ENCODE results near the gene AGFG2. TPM values are rescaled to one million over a fixed set of nuclear protein-coding genes. Genes with fewer than 3 reads are reported as not detected.

AGFG2 gene
- total RNA-seq, 1 experiment from 2014 or later, result 42.5 TPM

DNA sequence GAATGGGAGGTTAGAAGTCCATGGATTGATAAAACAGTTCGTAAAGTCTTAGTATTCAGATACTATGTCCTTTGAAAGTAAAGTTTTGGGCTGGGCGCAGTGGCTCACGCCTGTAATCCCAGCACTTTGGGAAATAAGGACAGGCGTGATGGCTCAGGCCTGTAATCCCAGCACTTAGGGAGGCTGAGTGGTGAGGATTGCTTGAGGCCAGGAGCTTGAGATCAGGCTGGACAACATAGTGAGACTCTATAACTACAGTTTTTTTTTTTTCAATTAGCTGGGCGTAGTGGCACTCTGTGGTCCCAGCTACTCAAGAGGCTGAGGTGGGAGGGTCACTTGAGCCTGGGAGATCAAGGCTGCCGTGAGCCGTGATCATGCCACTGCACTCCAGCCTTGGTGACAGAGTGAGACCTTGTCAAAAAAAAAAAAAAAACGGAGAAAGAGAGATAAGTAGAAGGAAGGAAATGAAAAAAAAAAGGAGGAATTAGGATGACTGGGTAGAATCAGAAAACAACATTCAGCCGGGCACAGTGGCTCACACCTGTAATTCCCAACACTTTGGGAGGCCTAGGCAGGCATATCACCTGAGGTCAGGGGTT lies 25.7 kb upstream of the AGFG2 start:
- Histone ChIP-seq H3K4me3 (ENCODE audit: low read depth in 2 of 2, low read length in 2 of 2) (no peak overlapping the region), H3K27ac (ENCODE audit: low read length) (no peak overlapping the region), H3K9me3 (ENCODE audit: control insufficient read depth, insufficient read depth, low read depth, low read length) (no peaks in the 10 kb centered on the region), H3K4me1 (ENCODE audit: control insufficient read depth, insufficient read depth, low read length) (no peaks in the 10 kb centered on the region), H3K36me3 (ENCODE audit: control insufficient read depth, insufficient read depth, low read length) (no peaks in the 10 kb centered on the region), H3K27me3 (ENCODE audit: control insufficient read depth, insufficient read depth, low read length) (no peaks in the 10 kb centered on the region)
- ATAC-seq (no peak), DNase-seq (ENCODE audit: low read depth, low spot score) (no peak)
- BruUV-seq (replicated peaks), result no TSS peak
- POLR2A ChIA-PET, result no interaction called here
- TF ChIP-seq REST (IDR thresholded peaks at IDR 0.05; ENCODE audit: insufficient read depth in 1 of 2, low read depth in 2 of 2, low read length in 1 of 2) (no peak), POLR2AphosphoS5 (IDR thresholded peaks at IDR 0.05; ENCODE audit: low read depth, low read length) (no peak), TCF7L2 (IDR thresholded peaks at IDR 0.05; ENCODE audit: low read depth, low read length) (no peak), SIN3A (IDR thresholded peaks at IDR 0.05; ENCODE audit: borderline replicate concordance, insufficient read depth, low read depth, low read length) (no peak)
- TF ChIP-seq, protein P1, sequence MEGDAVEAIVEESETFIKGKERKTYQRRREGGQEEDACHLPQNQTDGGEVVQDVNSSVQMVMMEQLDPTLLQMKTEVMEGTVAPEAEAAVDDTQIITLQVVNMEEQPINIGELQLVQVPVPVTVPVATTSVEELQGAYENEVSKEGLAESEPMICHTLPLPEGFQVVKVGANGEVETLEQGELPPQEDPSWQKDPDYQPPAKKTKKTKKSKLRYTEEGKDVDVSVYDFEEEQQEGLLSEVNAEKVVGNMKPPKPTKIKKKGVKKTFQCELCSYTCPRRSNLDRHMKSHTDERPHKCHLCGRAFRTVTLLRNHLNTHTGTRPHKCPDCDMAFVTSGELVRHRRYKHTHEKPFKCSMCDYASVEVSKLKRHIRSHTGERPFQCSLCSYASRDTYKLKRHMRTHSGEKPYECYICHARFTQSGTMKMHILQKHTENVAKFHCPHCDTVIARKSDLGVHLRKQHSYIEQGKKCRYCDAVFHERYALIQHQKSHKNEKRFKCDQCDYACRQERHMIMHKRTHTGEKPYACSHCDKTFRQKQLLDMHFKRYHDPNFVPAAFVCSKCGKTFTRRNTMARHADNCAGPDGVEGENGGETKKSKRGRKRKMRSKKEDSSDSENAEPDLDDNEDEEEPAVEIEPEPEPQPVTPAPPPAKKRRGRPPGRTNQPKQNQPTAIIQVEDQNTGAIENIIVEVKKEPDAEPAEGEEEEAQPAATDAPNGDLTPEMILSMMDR (IDR thresholded peaks at IDR 0.05), result no peak
- CTCF ChIA-PET, result no interaction called here
- in situ Hi-C loops (cut with HindIII; ENCODE audit: low pct_unique_long_range_greater_than_20kb, low sequenced_read_pairs) (no loop called here), intact Hi-C loops (cut with micrococcal nuclease; ENCODE audit: unreplicated experiment) (no loop called here)

DNA sequence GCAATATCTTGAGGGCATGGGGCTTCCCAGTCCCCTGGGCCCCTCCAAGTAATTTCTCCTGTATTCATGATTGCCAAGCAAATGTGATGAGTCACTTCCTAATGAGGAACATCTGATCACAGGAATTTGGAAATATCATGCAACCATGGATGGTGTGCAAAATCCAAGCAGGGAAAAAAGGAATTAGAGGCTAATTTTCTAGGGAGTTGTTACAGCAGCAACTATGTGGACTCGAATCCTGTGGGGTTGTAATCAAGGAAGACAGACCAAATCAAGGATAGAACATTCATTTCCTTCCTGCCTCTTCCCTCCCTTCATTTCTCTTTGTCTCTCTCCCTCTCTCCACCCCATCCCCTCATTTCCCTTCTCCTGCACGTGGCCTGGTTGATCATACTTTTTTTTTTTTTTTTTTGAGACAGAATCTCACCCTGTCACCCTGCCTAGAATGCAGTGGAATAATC lies 23.9 kb upstream of the AGFG2 start:
- Histone ChIP-seq H3K4me1 (ENCODE audit: control insufficient read depth, insufficient read depth, low read length) (no peaks in the 10 kb centered on the region), H3K9me3 (ENCODE audit: control insufficient read depth, insufficient read depth, low read depth, low read length) (no peaks in the 10 kb centered on the region), H3K36me3 (ENCODE audit: control insufficient read depth, insufficient read depth, low read length) (no peaks in the 10 kb centered on the region), H3K27me3 (ENCODE audit: control insufficient read depth, insufficient read depth, low read length) (no peaks in the 10 kb centered on the region), H3K27ac (ENCODE audit: low read length) (no peak overlapping the region), H3K4me3 (ENCODE audit: low read depth in 2 of 2, low read length in 2 of 2) (no peak overlapping the region)
- no peak for TF ChIP-seq REST (IDR thresholded peaks at IDR 0.05; ENCODE audit: insufficient read depth in 1 of 2, low read depth in 2 of 2, low read length in 1 of 2)
- no peak for TF ChIP-seq TCF7L2 (IDR thresholded peaks at IDR 0.05; ENCODE audit: low read depth, low read length)
- no peak for TF ChIP-seq POLR2AphosphoS5 (IDR thresholded peaks at IDR 0.05; ENCODE audit: low read depth, low read length)
- TF ChIP-seq, protein P1 (IDR thresholded peaks at IDR 0.05), result no peak
- TF ChIP-seq SIN3A (IDR thresholded peaks at IDR 0.05; ENCODE audit: borderline replicate concordance, insufficient read depth, low read depth, low read length), result no peak
- ChIA-PET CTCF (no interaction called here), POLR2A (interaction anchor here (0.6 kb wide), 1 partner anchor 9 kb away, joined by 5 read pairs; no protein-coding TSS in a partner anchor)
- in situ Hi-C loops (cut with HindIII; ENCODE audit: low pct_unique_long_range_greater_than_20kb, low sequenced_read_pairs), result no loop called here
- ATAC-seq (no peak), DNase-seq (ENCODE audit: low read depth, low spot score) (no peak)
- BruUV-seq (replicated peaks), result no TSS peak
- intact Hi-C loops (cut with micrococcal nuclease; ENCODE audit: unreplicated experiment), result no loop called here

Measured in Panc1 (cell line).